A549 treated with GW870086 at 1 μM for 4 hours (cell line): ENCODE measurements around the gene OSBPL9. TPM values are rescaled to one million over a fixed set of nuclear protein-coding genes. Genes with fewer than 3 reads are reported as not detected.

Experiments
- total RNA-seq: library from RNA; stranded (reverse); fragments of 200-300 nt; extraction: Qiagen RNA extraction; gene quantifications from 5 replicates; pipeline ENCODE4 v1.2.3, GENCODE V29; 2022; ENCODE audit warnings: low read depth

The OSBPL9 gene
- total RNA-seq = 32.0 to 48.3 TPM (median 41.6 TPM) in 5 replicates

GRCh38 chr1:51616903-51617708, at the start of gene OSBPL9:
Gene OSBPL9, plus strand, starts transcription at chr1:51617092. Its CDS starts 19 bp downstream, at chr1:51617111.

Other genes with a start within 250 kb of the OSBPL9 start
- 8.4 to 14.2 TPM (median 12.8 TPM) in 5 replicates for gene EPS15, start 97.8 kb upstream of the OSBPL9 start, total RNA-seq